ENCODE data around the gene LHFPL3. TPM values are rescaled to one million over a fixed set of nuclear protein-coding genes. Genes with fewer than 3 reads are reported as not detected.
"Not testable (repeated sequence)": the region's sequence is repeated elsewhere in the genome, so short reads cannot be mapped to it uniquely, and the experiment has no call there.

LHFPL3 gene
- total and polyA plus RNA-seq, 9 donors, result 0.04 to 0.53 (median 0.27) TPM; not detected in 4

GRCh38 chr7:104569751-104570150, 241.3 kb downstream of the LHFPL3 start:
- no peak for TF ChIP-seq POLR2A (IDR thresholded peaks at IDR 0.05)
- TF ChIP-seq EP300 (IDR thresholded peaks at IDR 0.05), result no peak
- no peak for TF ChIP-seq CTCF (IDR thresholded peaks at IDR 0.05)
- no peak for DNase-seq
- Histone ChIP-seq H3K27me3 (no peaks in the 10 kb centered on the region), H3K4me1 (ENCODE audit: insufficient read depth) (no peaks in the 10 kb centered on the region), H3K27ac (no peak overlapping the region), H3K36me3 (no peaks in the 10 kb centered on the region), H3K9me3 (no peaks in the 10 kb centered on the region), H3K4me3 (no peak overlapping the region)
- intact Hi-C loops (cut with DNase I), result no loop called here
- 70 to 73% (median 71%) methylated on average over 3 of the region's 3 CpGs for WGBS, 3 donors

- no peaks in the 10 kb centered on the region for H3K36me3 ChIP-seq
- TF ChIP-seq CTCF (IDR thresholded peaks at IDR 0.05) (no peak), EP300 (IDR thresholded peaks at IDR 0.05) (no peak), POLR2A (IDR thresholded peaks at IDR 0.05) (no peak)
- H3K4me3 ChIP-seq, result no peak overlapping the region
- intact Hi-C loops (cut with DNase I), result no loop called here
- no peak for DNase-seq
- H3K27me3 ChIP-seq, result no peaks in the 10 kb centered on the region
- H3K9me3 ChIP-seq, result no peaks in the 10 kb centered on the region
- H3K27ac ChIP-seq, result no peak overlapping the region
- no peaks in the 10 kb centered on the region for H3K4me1 ChIP-seq (ENCODE audit: insufficient read depth)
Observed at GRCh38 chr7:104572554-104572953, 244.2 kb downstream of the LHFPL3 start.

- DNase-seq, result no peak
- Histone ChIP-seq H3K4me3 (no peak overlapping the region), H3K27me3 (no peaks in the 10 kb centered on the region), H3K36me3 (no peaks in the 10 kb centered on the region), H3K4me1 (ENCODE audit: insufficient read depth) (no peaks in the 10 kb centered on the region), H3K9me3 (no peaks in the 10 kb centered on the region), H3K27ac (no peak overlapping the region)
- intact Hi-C loops (cut with DNase I), result no loop called here
- TF ChIP-seq CTCF (IDR thresholded peaks at IDR 0.05) (no peak), EP300 (IDR thresholded peaks at IDR 0.05) (no peak), POLR2A (IDR thresholded peaks at IDR 0.05) (no peak)
- 55 to 70% (median 65%) methylated on average over 3 of the region's 3 CpGs for WGBS, 3 donors
Observed at GRCh38 chr7:104584620-104585019, 256.2 kb downstream of the LHFPL3 start.

GRCh38 chr7:104595591-104595990, 267.2 kb downstream of the LHFPL3 start:
- H3K36me3 ChIP-seq; DNase-seq; H3K27ac ChIP-seq; H3K9me3 ChIP-seq; H3K27me3 ChIP-seq; H3K4me1 ChIP-seq (ENCODE audit: insufficient read depth); H3K4me3 ChIP-seq; intact Hi-C loops (cut with DNase I): not testable (repeated sequence)
- 68 to 83% (median 75%) methylated on average over 7 of the region's 7 CpGs for WGBS, 3 donors

- Histone ChIP-seq H3K27me3 (no peaks in the 10 kb centered on the region), H3K9me3 (no peaks in the 10 kb centered on the region), H3K4me3 (no peak overlapping the region), H3K4me1 (ENCODE audit: insufficient read depth) (no peaks in the 10 kb centered on the region), H3K27ac (no peak overlapping the region), H3K36me3 (no peaks in the 10 kb centered on the region)
- DNase-seq, result no peak
- no peak for TF ChIP-seq EP300 (IDR thresholded peaks at IDR 0.05)
- no peak for TF ChIP-seq CTCF (IDR thresholded peaks at IDR 0.05)
- TF ChIP-seq POLR2A (IDR thresholded peaks at IDR 0.05), result no peak
- intact Hi-C loops (cut with DNase I), result no loop called here
- WGBS, 3 donors, result 64 to 68% (median 65%) methylated on average over 5 of the region's 5 CpGs
Observed at GRCh38 chr7:104603957-104604356, 275.6 kb downstream of the LHFPL3 start.
